Lung (tissue), 12 donors: ENCODE measurements around the gene ZBED2. TPM values are rescaled to one million over a fixed set of nuclear protein-coding genes. Genes with fewer than 3 reads are reported as not detected.

ENCODE experiments used
- ATAC-seq: fragments of 200-7000 bp; cut with Tn5 transposase; one replicate; pipeline ENCODE4 v1.9.1; 2020; ENCODE audit warnings: moderate number of reproducible peaks; ENCODE audit not compliant: insufficient read depth, low FRiP score
- DNase-seq, 3 donors: peaks; one replicate each; pipeline ENCODE4 v3.0.0-alpha.2; 2013 to 2017
- H3K27ac ChIP-seq, 2 donors: one replicate each; pipeline ENCODE4 v1.5.1; 2013; ENCODE audit warnings: mild to moderate bottlenecking in 2 of 2, moderate library complexity in 2 of 2, control low read depth in 1 of 2, inconsistent platforms in 1 of 2, low read depth in 1 of 2, low read length in 1 of 2
- H3K27me3 ChIP-seq, 3 donors: one replicate each; pipeline ENCODE4 v1.5.1; 2013; ENCODE audit warnings: low read length in 2 of 3; ENCODE audit not compliant: control insufficient read depth in 3 of 3, insufficient read depth in 3 of 3
- H3K36me3 ChIP-seq, 4 donors: one replicate each; pipeline ENCODE4 v1.5.1; 2013; ENCODE audit warnings: low read length in 4 of 4, mild to moderate bottlenecking in 1 of 4, moderate library complexity in 1 of 4; ENCODE audit not compliant: control insufficient read depth in 4 of 4, insufficient read depth in 4 of 4
- H3K4me1 ChIP-seq, 5 donors: one replicate each; pipeline ENCODE4 v1.5.1; 2013; ENCODE audit warnings: low read length in 5 of 5, mild to moderate bottlenecking in 2 of 5, moderate library complexity in 1 of 5; ENCODE audit not compliant: control insufficient read depth in 5 of 5, insufficient read depth in 5 of 5
- H3K4me3 ChIP-seq: one replicate; pipeline ENCODE4 v1.5.1; 2013; ENCODE audit warnings: mild to moderate bottlenecking, control low read depth, moderate library complexity
- H3K9ac ChIP-seq, 2 donors: one replicate each; pipeline ENCODE4 v1.5.1; 2013; ENCODE audit warnings: low read length in 2 of 2, control low read depth in 1 of 2; ENCODE audit not compliant: insufficient read depth in 1 of 2
- H3K9me3 ChIP-seq, 4 donors: one replicate each; pipeline ENCODE4 v1.5.1; 2013; ENCODE audit warnings: low read length in 3 of 4, mild to moderate bottlenecking in 1 of 4, moderate library complexity in 1 of 4; ENCODE audit not compliant: control insufficient read depth in 4 of 4, insufficient read depth in 3 of 4
- CTCF ChIP-seq: IDR thresholded peaks from 2 replicates; pipeline ENCODE4 v1.5.1; 2012; ENCODE audit warnings: mild to moderate bottlenecking; ENCODE audit errors: control extremely low read depth, extremely low read depth
- WGBS, 2 donors: extraction: QIAGEN DNeasy Blood & Tissue Kit; methylation state at CpG; one replicate each; pipeline ENCODE4 v1.1.7; 2013; 5-methylcytosine and 5-hydroxymethylcytosine counted together
- polyA plus RNA-seq, 2 donors: library from polyadenylated mRNA; stranded (reverse); fragments of 200-250 nt; gene quantifications; one replicate each; pipeline ENCODE4 v1.2.1, GENCODE V29; 2013
- total RNA-seq, 2 donors: library from RNA; depleted of rRNA in 1 of 2; stranded (reverse); fragments of >200 nt in 1 of 2; gene quantifications; one replicate each; pipeline ENCODE4 v1.2.1, GENCODE V29; 2014 to 2021
- donor health status: control.
- donor health status: control.
- donor health status: Bipolar disorder and iron deficiency.
- donor health status: healthy.
- donor health status: DM: yes; HTN: yes; CAD: no.

The ZBED2 gene
- total and polyA plus RNA-seq, 4 donors: 0.60 to 9.5 (median 5.7) TPM

GRCh38 chr3:111603679-111604078, 8.5 kb upstream of the ZBED2 start:
- no peaks in the 10 kb centered on the region for H3K4me1 ChIP-seq
- WGBS, 2 donors: 94 to 97% methylated on average over 1 of the region's 1 CpG
- H3K27ac ChIP-seq: no peak overlapping the region
- H3K9me3 ChIP-seq: no peaks in the 10 kb centered on the region
- no peak overlapping the region for H3K4me3 ChIP-seq
- no peak for TF ChIP-seq CTCF
- DNase-seq: no peak
- no peaks in the 10 kb centered on the region for H3K27me3 ChIP-seq
- ATAC-seq: no peak
- no peaks in the 10 kb centered on the region for H3K36me3 ChIP-seq
- H3K9ac ChIP-seq: no peak overlapping the region

GRCh38 chr3:111601810-111602209, 6.7 kb upstream of the ZBED2 start:
- H3K36me3 ChIP-seq: no peaks in the 10 kb centered on the region
- no peak overlapping the region for H3K27ac ChIP-seq
- no peak for TF ChIP-seq CTCF
- H3K27me3 ChIP-seq: no peaks in the 10 kb centered on the region
- DNase-seq: no peak
- H3K4me3 ChIP-seq: no peak overlapping the region
- WGBS, 2 donors: 85 to 97% methylated on average over 4 of the region's 4 CpGs
- no peaks in the 10 kb centered on the region for H3K4me1 ChIP-seq
- ATAC-seq: no peak
- H3K9ac ChIP-seq: no peak overlapping the region
- H3K9me3 ChIP-seq: no peaks in the 10 kb centered on the region

- TF ChIP-seq CTCF: no peak
- H3K9ac ChIP-seq: no peak overlapping the region
These were observed 3.4 kb upstream of the ZBED2 start for GRCh38 chr3:111598552-111598951.

GRCh38 chr3:111598139-111598538, 3.0 kb upstream of the ZBED2 start:
- H3K27ac ChIP-seq: no peak overlapping the region
- 79 to 81% methylated on average over 1 of the region's 1 CpG for WGBS, 2 donors
- no peaks in the 10 kb centered on the region for H3K36me3 ChIP-seq
- no peak for TF ChIP-seq CTCF
- no peaks in the 10 kb centered on the region for H3K27me3 ChIP-seq
- no peaks in the 10 kb centered on the region for H3K9me3 ChIP-seq
- no peak overlapping the region for H3K4me3 ChIP-seq
- H3K9ac ChIP-seq: no peak overlapping the region
- ATAC-seq: no peak
- peaks cover 0 to 3% (median 0%) of the 10 kb centered on the region in 5 donors for H3K4me1 ChIP-seq
- no peak for DNase-seq

More at GRCh38 chr3:111598552-111598951, 3.4 kb upstream of the ZBED2 start:
- no peaks in the 10 kb centered on the region for H3K36me3 ChIP-seq
- H3K27me3 ChIP-seq: no peaks in the 10 kb centered on the region
- H3K27ac ChIP-seq: no peak overlapping the region
- 85 to 86% methylated on average over 2 of the region's 2 CpGs for WGBS, 2 donors
- ATAC-seq (no peak), DNase-seq (no peak)
- H3K4me1 ChIP-seq: peaks cover 0 to 3% (median 0%) of the 10 kb centered on the region in 5 donors
- H3K4me3 ChIP-seq: no peak overlapping the region
- no peaks in the 10 kb centered on the region for H3K9me3 ChIP-seq
